ENCODE data around the gene RSPO4.

DNA sequence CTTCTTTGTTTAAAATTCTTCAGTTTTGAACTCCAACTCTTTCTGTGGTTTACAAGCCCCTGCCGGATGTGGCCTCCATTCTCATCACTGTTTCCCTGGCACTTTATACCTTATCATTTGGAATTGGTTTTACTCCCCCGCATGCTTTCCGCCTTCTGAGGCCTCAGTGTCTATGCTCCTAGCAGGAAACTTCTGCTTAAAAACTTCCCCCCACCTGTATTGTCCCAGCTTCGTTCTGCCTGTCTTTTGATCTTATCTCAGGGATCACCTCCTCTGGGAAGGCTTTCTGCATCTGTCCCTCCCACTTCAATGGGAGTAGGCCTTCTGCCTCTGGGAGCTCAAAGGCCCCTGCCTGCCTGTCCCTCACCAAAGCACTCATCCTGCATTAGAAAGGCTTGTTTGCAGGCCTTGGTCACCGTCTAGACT is 82.6 kb downstream of the RSPO4 start:
- TF ChIP-seq MYC (IDR thresholded peaks at IDR 0.05; ENCODE audit: low read depth, low read length) (no peak), POLR2A (IDR thresholded peaks at IDR 0.05; ENCODE audit: extremely low read depth, insufficient read length) (no peak)
- TF ChIP-seq, protein P1, sequence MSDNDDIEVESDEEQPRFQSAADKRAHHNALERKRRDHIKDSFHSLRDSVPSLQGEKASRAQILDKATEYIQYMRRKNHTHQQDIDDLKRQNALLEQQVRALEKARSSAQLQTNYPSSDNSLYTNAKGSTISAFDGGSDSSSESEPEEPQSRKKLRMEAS (IDR thresholded peaks at IDR 0.05; ENCODE audit: low read depth, low read length) = no peak
- TF ChIP-seq, protein P2, sequence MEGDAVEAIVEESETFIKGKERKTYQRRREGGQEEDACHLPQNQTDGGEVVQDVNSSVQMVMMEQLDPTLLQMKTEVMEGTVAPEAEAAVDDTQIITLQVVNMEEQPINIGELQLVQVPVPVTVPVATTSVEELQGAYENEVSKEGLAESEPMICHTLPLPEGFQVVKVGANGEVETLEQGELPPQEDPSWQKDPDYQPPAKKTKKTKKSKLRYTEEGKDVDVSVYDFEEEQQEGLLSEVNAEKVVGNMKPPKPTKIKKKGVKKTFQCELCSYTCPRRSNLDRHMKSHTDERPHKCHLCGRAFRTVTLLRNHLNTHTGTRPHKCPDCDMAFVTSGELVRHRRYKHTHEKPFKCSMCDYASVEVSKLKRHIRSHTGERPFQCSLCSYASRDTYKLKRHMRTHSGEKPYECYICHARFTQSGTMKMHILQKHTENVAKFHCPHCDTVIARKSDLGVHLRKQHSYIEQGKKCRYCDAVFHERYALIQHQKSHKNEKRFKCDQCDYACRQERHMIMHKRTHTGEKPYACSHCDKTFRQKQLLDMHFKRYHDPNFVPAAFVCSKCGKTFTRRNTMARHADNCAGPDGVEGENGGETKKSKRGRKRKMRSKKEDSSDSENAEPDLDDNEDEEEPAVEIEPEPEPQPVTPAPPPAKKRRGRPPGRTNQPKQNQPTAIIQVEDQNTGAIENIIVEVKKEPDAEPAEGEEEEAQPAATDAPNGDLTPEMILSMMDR (IDR thresholded peaks at IDR 0.05; ENCODE audit: low read depth, low read length) = no peak
